LoVo (cell line): ENCODE data around the gene LPCAT1.

Experiments
- DNase-seq: peaks from one replicate; pipeline ENCODE4 v3.0.0-alpha.2; 2016; ENCODE audit warnings: low spot score

The LPCAT1 gene

GRCh38 chr5:1554410-1554967, 30.7 kb upstream of the LPCAT1 start:
- DNase-seq: no peak

DNA sequence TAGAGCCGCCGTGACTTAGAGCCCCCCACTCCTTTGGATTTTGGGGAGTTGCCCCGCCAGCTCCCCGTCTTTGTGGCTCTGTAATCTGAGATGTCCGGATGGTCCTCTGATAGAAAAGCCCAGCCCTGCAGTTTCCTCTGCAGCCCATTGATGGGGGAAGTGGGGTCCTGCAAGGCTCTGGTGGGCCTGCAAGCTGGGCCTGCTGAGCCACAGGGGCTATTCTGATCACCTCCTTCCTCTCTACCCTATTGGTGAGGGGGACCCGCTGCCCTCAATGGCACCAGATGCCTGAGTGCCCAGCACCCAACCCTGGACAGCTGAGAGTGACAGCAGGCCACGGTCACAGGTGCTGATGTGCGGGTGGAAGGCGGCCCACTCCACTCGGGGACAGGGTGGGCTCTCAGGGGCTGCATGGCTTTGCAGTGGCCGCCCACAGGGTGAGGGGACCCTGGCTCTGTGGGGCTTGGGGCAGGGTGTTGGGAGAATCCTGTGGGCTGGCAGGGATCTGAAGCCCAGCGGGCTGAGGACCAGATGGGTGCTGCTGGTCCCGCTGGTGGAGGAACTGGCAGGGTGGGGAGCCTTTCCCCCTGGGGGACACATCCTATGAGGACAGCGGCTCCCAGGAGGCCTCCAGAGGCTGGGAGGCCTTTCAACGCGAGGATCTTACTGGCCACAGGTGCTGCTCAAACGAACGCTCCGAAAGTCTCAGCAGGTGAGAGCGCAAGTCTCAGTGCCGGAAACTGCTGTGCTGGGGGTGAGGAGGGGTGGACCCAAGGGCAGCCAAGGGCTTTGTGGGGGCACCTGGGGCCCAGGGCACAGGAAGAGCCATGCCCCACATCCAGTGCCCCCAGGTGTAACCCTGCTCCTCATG, 30.0 kb upstream of the LPCAT1 start:
- DNase-seq: no peak

GRCh38 chr5:1552521-1553255, 28.9 kb upstream of the LPCAT1 start:
- no peak for DNase-seq

GRCh38 chr5:1551426-1552301, 27.9 kb upstream of the LPCAT1 start:
- DNase-seq: no peak

DNA sequence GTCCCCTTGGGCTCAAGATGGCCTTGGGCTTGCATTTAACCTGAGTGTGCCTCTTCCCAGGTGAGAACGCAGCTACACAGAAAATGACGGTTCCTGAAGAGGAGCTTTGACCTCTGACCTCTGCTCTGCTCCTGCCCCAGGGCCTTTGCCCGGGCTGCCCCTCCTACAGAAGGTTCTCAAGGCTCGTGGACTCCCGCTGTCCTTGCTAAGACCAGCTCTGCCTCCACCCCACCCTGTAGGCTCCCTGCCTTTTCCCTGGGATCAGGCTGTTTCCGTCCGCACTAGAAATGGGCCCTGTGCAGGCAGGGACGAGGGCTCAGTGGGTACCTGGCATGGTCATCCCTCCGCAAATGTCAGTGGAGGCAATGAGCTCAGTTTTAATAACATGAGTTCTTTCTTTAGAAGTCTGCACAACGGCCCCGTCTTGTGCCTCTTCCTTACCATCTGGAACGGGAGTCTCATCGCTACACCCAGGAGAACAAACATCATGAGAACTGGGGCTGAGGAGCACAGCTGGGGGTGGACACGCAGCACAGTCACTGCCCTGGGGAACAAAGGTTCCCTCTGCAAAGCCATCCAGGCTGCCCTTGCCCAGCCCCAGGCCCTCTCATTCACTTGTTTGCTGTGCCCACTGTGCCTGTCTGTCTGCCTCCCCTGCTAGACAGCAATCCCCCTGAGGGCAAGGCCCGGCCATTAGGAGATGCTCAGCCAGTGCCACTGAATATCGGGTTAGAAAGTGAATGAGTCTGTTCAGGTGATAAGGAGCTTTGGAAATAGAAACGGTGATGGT, 26.7 kb upstream of the LPCAT1 start:
- DNase-seq: no peak

- DNase-seq: no peak
Observed at GRCh38 chr5:1549475-1550030, 25.8 kb upstream of the LPCAT1 start.

- no peak for DNase-seq
Observed at GRCh38 chr5:1548702-1549474, 25.1 kb upstream of the LPCAT1 start.

DNA sequence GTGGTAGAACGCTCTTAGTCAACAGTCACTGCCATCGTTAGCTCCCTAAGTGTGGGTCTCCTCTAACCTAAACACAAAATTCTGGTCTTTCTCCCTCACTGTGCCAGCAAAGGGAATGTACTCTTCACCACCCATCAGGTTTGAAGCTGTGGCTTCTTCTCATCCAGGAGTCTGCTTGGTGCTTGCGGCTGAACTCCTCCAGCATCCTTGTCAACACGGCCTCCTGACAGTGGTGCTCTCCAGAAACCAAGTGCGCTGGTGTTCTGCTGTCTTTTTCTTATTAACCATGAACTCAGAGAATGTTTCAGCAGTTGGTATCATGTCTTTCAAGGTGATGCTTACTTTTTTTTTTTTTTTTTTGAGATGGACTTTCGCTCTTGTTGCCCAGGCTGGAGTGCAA, 23.9 kb upstream of the LPCAT1 start:
- DNase-seq: no peak

DNA sequence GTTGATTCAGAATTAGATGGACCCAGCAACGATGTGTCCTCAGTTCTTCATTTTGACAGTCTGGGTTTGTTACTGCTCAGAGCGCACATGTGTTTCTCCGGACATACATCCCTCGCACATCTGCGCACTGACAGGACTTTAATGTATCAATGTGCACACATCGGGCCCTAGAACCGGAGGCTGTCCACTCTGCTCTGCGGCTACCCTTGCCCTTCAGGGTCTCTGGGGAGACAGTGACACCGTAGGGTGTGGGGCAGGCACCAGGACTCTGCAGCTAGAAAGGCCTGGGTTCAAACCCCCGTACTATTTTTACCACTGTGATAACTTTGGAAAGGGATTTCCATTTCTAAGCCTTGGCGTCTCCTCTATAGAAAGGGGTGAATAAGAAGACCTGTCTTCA, 23.5 kb upstream of the LPCAT1 start:
- no peak for DNase-seq

DNA sequence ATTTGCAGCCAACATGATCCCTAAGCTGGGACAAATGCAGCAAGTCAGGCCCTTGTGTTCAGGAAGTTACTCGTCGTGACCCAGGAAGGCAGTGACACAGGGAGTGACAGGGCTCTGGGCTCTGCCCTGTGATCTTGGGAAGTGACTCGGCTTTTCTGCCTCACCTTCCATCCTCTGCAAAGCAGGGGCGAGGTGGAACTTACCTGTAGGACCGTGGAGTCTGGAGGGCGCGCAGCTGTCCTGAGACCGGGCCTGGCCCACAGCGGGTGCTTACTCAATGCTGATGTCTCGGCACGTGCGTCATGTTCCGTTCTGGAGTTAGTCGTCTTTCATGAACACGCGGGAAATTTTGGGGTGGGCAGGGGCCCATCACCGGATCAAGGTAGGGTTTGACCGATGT, 22.8 kb upstream of the LPCAT1 start:
- DNase-seq: no peak

DNA sequence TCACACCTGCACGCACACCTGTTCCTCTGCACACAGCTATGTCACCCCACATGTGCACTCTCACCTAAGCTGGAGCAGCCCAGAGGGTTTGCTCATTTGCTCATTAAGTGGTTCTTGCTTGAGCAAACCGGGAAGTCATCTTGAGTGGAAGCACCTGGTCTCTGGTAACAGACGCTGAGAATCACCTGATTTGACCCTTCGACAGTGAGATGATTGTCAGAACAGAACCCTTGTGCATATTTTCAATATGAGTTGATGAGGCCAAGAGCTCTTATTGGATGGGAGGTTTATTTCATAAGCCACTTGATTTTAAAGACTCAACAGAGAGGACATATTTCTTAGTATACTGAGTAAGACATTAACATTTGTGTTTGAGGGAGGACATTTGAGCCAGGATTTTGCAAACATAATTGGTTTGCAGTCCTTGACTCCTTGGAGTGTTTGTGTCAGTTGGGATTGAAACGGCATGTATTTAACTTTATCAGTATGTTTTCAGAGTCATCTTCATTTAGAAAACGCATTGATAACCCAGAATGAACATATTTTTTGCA, 22.1 kb upstream of the LPCAT1 start:
- no peak for DNase-seq

GRCh38 chr5:1545126-1545804, 21.5 kb upstream of the LPCAT1 start:
- DNase-seq: no peak

DNA sequence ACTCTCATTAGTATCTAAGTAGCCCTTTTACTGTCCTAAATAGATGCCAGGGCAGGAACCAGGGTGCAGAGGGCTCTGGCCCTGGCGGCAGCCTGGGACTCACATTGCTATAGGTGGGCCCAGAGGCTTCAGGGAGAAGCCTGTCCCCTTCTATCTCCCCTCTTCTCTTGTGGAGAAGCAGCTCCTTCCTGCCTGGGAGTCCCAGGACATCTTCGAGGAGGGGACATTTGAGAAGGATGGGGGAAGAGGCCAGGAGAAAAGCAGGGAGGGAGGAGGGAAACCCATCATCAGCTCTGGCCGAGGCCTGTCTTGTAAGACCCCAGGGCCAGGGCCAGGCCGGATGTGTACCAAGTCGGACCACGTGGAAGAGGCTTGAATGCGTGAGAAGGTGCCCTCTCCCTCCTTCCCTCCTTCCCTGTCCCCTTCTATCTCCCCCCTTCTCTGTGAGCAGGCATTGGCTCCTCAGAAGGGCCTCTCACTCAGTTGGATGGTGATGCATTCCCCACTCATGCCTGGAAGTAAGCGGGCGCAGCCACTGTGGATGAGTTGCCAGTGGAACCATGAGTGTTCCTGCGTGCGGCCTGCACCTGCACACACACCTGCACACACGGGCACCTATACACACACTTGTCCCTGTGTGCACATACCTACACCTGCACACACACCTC, 20.7 kb upstream of the LPCAT1 start:
- DNase-seq: no peak

DNA sequence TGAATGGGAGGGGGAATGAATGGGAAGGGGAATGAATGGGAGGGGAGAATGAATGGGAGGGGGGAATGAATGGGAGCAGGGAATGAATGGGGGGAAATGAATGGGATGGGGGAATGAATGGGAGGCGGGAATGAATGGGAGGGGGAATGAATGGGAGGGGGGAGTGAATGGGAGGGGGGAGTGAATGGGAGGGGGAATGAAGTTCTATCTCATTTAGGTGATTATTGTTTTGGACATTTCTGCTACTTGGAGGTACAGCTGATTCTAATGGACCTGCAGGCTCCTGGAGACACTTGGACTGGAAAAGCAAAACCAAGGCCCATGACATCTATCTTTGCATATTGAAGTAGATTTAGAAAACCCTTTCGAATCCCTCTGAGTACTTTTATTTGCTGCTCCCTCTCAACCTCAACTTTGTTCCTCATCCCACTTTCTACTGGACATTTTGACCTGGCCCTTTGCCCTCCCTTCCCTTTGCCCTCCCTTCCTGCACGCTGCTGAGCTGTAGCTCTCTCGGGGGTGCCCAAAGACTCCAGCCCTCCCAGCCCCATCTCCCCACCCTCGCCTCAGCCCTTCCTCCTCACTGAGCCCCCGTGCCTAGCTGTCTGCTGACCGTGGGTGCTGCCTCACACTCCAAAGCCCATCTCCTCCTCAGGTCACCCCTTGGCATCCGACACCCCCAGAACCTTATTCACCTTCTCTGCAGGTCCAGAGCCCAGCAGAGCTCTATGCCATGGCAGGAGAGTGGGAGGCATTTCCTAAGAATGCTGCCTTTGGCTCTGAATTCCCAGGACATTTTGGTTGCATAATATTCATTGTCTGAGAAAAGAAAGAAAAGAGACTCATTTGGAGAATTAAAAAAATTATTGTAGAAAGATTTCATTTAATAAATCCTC, 19.9 kb upstream of the LPCAT1 start:
- no peak for DNase-seq

GRCh38 chr5:1542781-1543180, 19.0 kb upstream of the LPCAT1 start:
- DNase-seq: peak; percentile 93

- DNase-seq: no peak
Observed at GRCh38 chr5:1541702-1542400, 18.1 kb upstream of the LPCAT1 start.
